ENCODE results near the gene C2.

Gene C2

GRCh38 chr6:31896493-31896855 is 31.0 kb upstream of the C2 start:
- H3K9ac ChIP-seq (ENCODE audit: low read length), result peak overlapping the region; percentile 77
- H3K9me3 ChIP-seq (ENCODE audit: insufficient read depth, low read length), result no peaks in the 10 kb centered on the region
- H3K9me2 ChIP-seq (replicated peaks; ENCODE audit: insufficient read depth, low read length), result no peaks in the 10 kb centered on the region
- H3K4me2 ChIP-seq (ENCODE audit: low read depth, low read length, poor library complexity, severe bottlenecking), result peak overlapping the region; percentile 62
- H3K4me3 ChIP-seq (ENCODE audit: insufficient read depth, low read length, poor library complexity, severe bottlenecking), result peak overlapping the region; percentile 72
- no peak for TF ChIP-seq CTCF (IDR thresholded peaks at IDR 0.05; ENCODE audit: insufficient read depth, low read length, poor library complexity, severe bottlenecking)
- TF ChIP-seq EZH2phosphoT487 (conservative IDR thresholded peaks at IDR 0.05; ENCODE audit: low read length), result no peak
- H2AFZ ChIP-seq (ENCODE audit: low read depth, low read length, severe bottlenecking), result peak overlapping the region; percentile 89
- no peaks in the 10 kb centered on the region for H4K20me1 ChIP-seq (ENCODE audit: low read depth, low read length)
- H3K27me3 ChIP-seq (ENCODE audit: low read length), result no peaks in the 10 kb centered on the region
- peaks cover 4% of the 10 kb centered on the region; the same call in 1 of the 2 replicates for H3K79me2 ChIP-seq (ENCODE audit: insufficient read depth, low read length)
- peaks cover 26% of the 10 kb centered on the region for H3K36me3 ChIP-seq (ENCODE audit: low read length)
- H3K27ac ChIP-seq (ENCODE audit: low read depth, low read length), result peak overlapping the region; percentile 84
- peaks cover 52% of the 10 kb centered on the region for H3F3A ChIP-seq (ENCODE audit: insufficient read depth)

GRCh38 chr6:31896856-31897611 is 30.5 kb upstream of the C2 start:
- peak overlapping the region; percentile 62 for H3K4me2 ChIP-seq (ENCODE audit: low read depth, low read length, poor library complexity, severe bottlenecking)
- no peaks in the 10 kb centered on the region for H3K27me3 ChIP-seq (ENCODE audit: low read length)
- peaks cover 51% of the 10 kb centered on the region for H3F3A ChIP-seq (ENCODE audit: insufficient read depth)
- no peaks in the 10 kb centered on the region for H3K9me3 ChIP-seq (ENCODE audit: insufficient read depth, low read length)
- peak overlapping the region; percentile 84 for H3K27ac ChIP-seq (ENCODE audit: low read depth, low read length)
- H4K20me1 ChIP-seq (ENCODE audit: low read depth, low read length), result no peaks in the 10 kb centered on the region
- H2AFZ ChIP-seq (ENCODE audit: low read depth, low read length, severe bottlenecking), result peak overlapping the region; percentile 89
- peaks cover 23% of the 10 kb centered on the region for H3K36me3 ChIP-seq (ENCODE audit: low read length)
- H3K9ac ChIP-seq (ENCODE audit: low read length), result peak overlapping the region; percentile 77
- H3K4me3 ChIP-seq (ENCODE audit: insufficient read depth, low read length, poor library complexity, severe bottlenecking), result peak overlapping the region; percentile 72
- H3K9me2 ChIP-seq (replicated peaks; ENCODE audit: insufficient read depth, low read length), result no peaks in the 10 kb centered on the region
- peaks cover 4% of the 10 kb centered on the region; the same call in 1 of the 2 replicates for H3K79me2 ChIP-seq (ENCODE audit: insufficient read depth, low read length)
- TF ChIP-seq EZH2phosphoT487 (conservative IDR thresholded peaks at IDR 0.05; ENCODE audit: low read length) (no peak), CTCF (IDR thresholded peaks at IDR 0.05; ENCODE audit: insufficient read depth, low read length, poor library complexity, severe bottlenecking) (no peak)

GRCh38 chr6:31897612-31898382 is 29.7 kb upstream of the C2 start, which contains the start of gene EHMT2:
EHMT2 (minus strand) TSS chr6:31897698; CDS start chr6:31897677, 21 bp downstream.
- H2AFZ ChIP-seq (ENCODE audit: low read depth, low read length, severe bottlenecking), result peak within 1 kb of the TSS; percentile 89
- peaks cover 59% of the 10 kb centered on the region for H3F3A ChIP-seq (ENCODE audit: insufficient read depth)
- no peaks in the 10 kb centered on the region for H4K20me1 ChIP-seq (ENCODE audit: low read depth, low read length)
- H3K4me2 ChIP-seq (ENCODE audit: low read depth, low read length, poor library complexity, severe bottlenecking), result peak within 1 kb of the TSS; percentile 74
- no peaks in the 10 kb centered on the region for H3K9me2 ChIP-seq (replicated peaks; ENCODE audit: insufficient read depth, low read length)
- H3K36me3 ChIP-seq (ENCODE audit: low read length), result peaks cover 23% of the 10 kb centered on the region
- H3K9me3 ChIP-seq (ENCODE audit: insufficient read depth, low read length), result no peaks in the 10 kb centered on the region
- peak within 1 kb of the TSS; percentile 77 for H3K9ac ChIP-seq (ENCODE audit: low read length)
- TF ChIP-seq EZH2phosphoT487 (conservative IDR thresholded peaks at IDR 0.05; ENCODE audit: low read length), result no peak
- no peak for TF ChIP-seq CTCF (IDR thresholded peaks at IDR 0.05; ENCODE audit: insufficient read depth, low read length, poor library complexity, severe bottlenecking)
- H3K79me2 ChIP-seq (ENCODE audit: insufficient read depth, low read length), result peaks cover 4% of the 10 kb centered on the region; the same call in 1 of the 2 replicates
- H3K4me3 ChIP-seq (ENCODE audit: insufficient read depth, low read length, poor library complexity, severe bottlenecking), result peak within 1 kb of the TSS; percentile 72
- no peaks in the 10 kb centered on the region for H3K27me3 ChIP-seq (ENCODE audit: low read length)
- H3K27ac ChIP-seq (ENCODE audit: low read depth, low read length), result peak within 1 kb of the TSS; percentile 84

All from SU-DHL-6 (cell line).